CD8-positive, alpha-beta memory T cell (primary cell): ENCODE measurements around the gene PRPF38B. TPM values are rescaled to one million over a fixed set of nuclear protein-coding genes. Genes with fewer than 3 reads are reported as not detected.

Source experiments
- CTCF ChIA-PET: fragments of 350-600 bp; sonication (Branson Sonifier 250); formaldehyde crosslinking; loops from one replicate; lab custom pipeline; 2021; ENCODE audit warnings: antibody characterized with exemption; lab: Charles Lee
- POLR2A ChIA-PET: fragments of 350-600 bp; sonication (Branson Sonifier 250); formaldehyde crosslinking; loops from one replicate; lab custom pipeline; 2021; ENCODE audit warnings: antibody characterized with exemption; lab: Charles Lee
- DNase-seq, 5 donors: peaks; one replicate each; pipeline versions ENCODE4 v3.0.0 to v3.0.0-alpha.2; 2020 to 2022; ENCODE audit warnings: mixed read lengths in 1 of 5
- H3K27ac ChIP-seq: one replicate; pipeline ENCODE4 v1.7.0; 2013; ENCODE audit warnings: low read depth, mild to moderate bottlenecking, low read length, moderate library complexity
- H3K27me3 ChIP-seq: 2 replicates; pipeline ENCODE4 v1.7.0; 2013; ENCODE audit warnings: low read length, mild to moderate bottlenecking; ENCODE audit not compliant: insufficient read depth, poor library complexity, severe bottlenecking
- H3K36me3 ChIP-seq: 2 replicates; pipeline ENCODE4 v1.7.0; 2013; ENCODE audit warnings: mild to moderate bottlenecking, low read length, moderate library complexity; ENCODE audit not compliant: insufficient read depth
- H3K4me1 ChIP-seq: 2 replicates; pipeline ENCODE4 v1.7.0; 2013; ENCODE audit warnings: mild to moderate bottlenecking, low read length, moderate library complexity; ENCODE audit not compliant: insufficient read depth
- H3K4me3 ChIP-seq: 2 replicates; pipeline ENCODE4 v1.7.0; 2013; ENCODE audit warnings: mild to moderate bottlenecking, low read length
- H3K9me3 ChIP-seq: 2 replicates; pipeline ENCODE4 v1.7.0; 2013; ENCODE audit warnings: mild to moderate bottlenecking, low read length
- H3K27ac Mint-ChIP-seq, 8 donors: one replicate each; pipeline ENCODE4 v1.8.0; 2020 to 2021; ENCODE audit warnings: mixed read lengths in 8 of 8, mild to moderate bottlenecking in 6 of 8, inconsistent platforms in 3 of 8, moderate library complexity in 3 of 8
- H3K27me3 Mint-ChIP-seq, 2 donors: one replicate each; pipeline ENCODE4 v1.8.0; 2020 to 2021; ENCODE audit warnings: mixed read lengths in 2 of 2, mild to moderate bottlenecking in 1 of 2, moderate library complexity in 1 of 2
- H3K36me3 Mint-ChIP-seq, 3 donors: one replicate each; pipeline ENCODE4 v1.8.0; 2020 to 2021; ENCODE audit warnings: mixed read lengths in 3 of 3, inconsistent platforms in 1 of 3, mild to moderate bottlenecking in 1 of 3
- H3K4me1 Mint-ChIP-seq, 3 donors: one replicate each; pipeline ENCODE4 v1.8.0; 2020 to 2021; ENCODE audit warnings: mixed read lengths in 3 of 3, inconsistent platforms in 1 of 3, mild to moderate bottlenecking in 1 of 3
- H3K4me3 Mint-ChIP-seq, 7 donors: one replicate each; pipeline ENCODE4 v1.8.0; 2020 to 2021; ENCODE audit warnings: mixed read lengths in 7 of 7, mild to moderate bottlenecking in 6 of 7, moderate library complexity in 4 of 7, inconsistent platforms in 2 of 7
- H3K9me3 Mint-ChIP-seq, 5 donors: one replicate each; pipeline ENCODE4 v1.8.0; 2020 to 2022; ENCODE audit warnings: mixed read lengths in 5 of 5, mild to moderate bottlenecking in 3 of 5, moderate library complexity in 2 of 5, inconsistent platforms in 1 of 5
- polyA plus RNA-seq: library from polyadenylated mRNA; unstranded; fragments of 300-500 nt; fragmentation: Illumina TruSeq; gene quantifications from one replicate; pipeline ENCODE4 v1.2.3, GENCODE V29; 2021
- total RNA-seq, 2 experiments: library from RNA; stranded (reverse); gene quantifications; one replicate each; pipeline ENCODE4 v1.2.3, GENCODE V29; 2021

The PRPF38B gene
- total and polyA plus RNA-seq, 3 experiments from 2014 or later = 32.3 to 78.1 (median 74.8) TPM

GRCh38 chr1:108745980-108746381 is 53.9 kb downstream of the PRPF38B start:
- H3K27me3 ChIP-seq = no peaks in the 10 kb centered on the region
- DNase-seq = no peak
- Mint-ChIP-seq H3K36me3 (peaks cover 0 to 20% (median 8%) of the 10 kb centered on the region in 3 donors), H3K9me3 (no peaks in the 10 kb centered on the region), H3K27ac (peak overlapping the region; percentile 92 to 99 (median 99)), H3K27me3 (peaks cover 0 to 5% of the 10 kb centered on the region in 2 donors), H3K4me1 (peaks cover 34 to 44% (median 40%) of the 10 kb centered on the region in 3 donors), H3K4me3 (peak overlapping the region; percentile 91 to 99 (median 93))
- H3K27ac ChIP-seq = peak overlapping the region; percentile 87
- H3K4me1 ChIP-seq = peaks cover 27% of the 10 kb centered on the region
- POLR2A ChIA-PET = no interaction called here
- CTCF ChIA-PET = interaction anchor here (1.1 to 1.3 kb wide), 3 partner anchors 19 to 99 kb away, joined by 3 to 6 read pairs (median 3); no protein-coding TSS in a partner anchor
- no peak overlapping the region for H3K4me3 ChIP-seq
- H3K36me3 ChIP-seq = no peaks in the 10 kb centered on the region
- H3K9me3 ChIP-seq = no peaks in the 10 kb centered on the region

DNA sequence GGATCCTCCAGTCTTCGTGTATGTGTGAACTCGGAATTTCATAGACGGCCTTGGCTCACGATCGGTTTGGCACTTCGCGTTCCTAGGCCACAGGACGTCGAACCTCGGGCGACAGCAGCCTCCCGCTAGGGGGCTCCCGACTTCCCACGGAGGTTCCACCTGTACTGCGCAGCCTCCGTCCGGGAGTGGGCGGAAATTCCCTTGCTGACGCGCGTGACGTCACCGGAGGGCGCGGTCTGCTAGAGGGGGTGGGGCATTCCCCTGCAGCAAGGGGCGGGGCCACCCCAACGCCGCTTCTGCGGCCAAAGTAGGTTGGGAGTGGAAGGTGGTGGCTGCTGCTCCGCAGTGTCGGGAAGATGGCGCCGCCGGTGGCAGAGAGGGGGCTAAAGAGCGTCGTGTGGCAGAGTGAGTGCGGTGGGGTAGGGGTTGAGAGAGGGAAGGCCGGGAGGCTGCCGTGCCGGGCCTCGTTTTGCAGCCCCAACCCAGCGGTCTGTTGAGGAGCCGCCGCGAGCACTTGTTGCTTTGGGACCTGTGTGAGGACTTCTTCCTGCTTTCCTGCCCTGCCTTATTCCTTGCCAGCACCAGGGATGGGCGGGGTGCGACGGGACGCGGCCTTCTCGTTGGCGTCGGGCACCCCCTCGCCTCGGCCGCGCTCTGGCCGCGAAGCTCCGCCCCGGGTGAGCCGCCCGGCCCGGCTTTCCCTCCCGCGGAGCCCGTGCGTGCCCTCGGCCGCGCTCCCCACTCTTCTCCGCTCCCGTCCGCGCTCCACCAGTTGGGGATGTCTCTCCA is 54.5 kb downstream of the PRPF38B start, which contains the start of gene STXBP3:
STXBP3 (plus strand) TSS at position 293 of the 789 bp plus-strand sequence; CDS start at position 357, 64 bp downstream.
- H3K4me1 ChIP-seq = peaks cover 29% of the 10 kb centered on the region
- H3K27ac Mint-ChIP-seq = peak within 1 kb of the TSS; percentile 92 to 100 (median 99)
- H3K4me3 Mint-ChIP-seq = peak within 1 kb of the TSS; percentile 91 to 99 (median 93)
- DNase-seq = peak; percentile 99 to 100 (median 100)
- POLR2A ChIA-PET = interaction anchor here (2.8 kb wide), 1 partner anchor 54 kb away, joined by 15 read pairs; the partner anchor contains the start of gene PRPF38B
- no peaks in the 10 kb centered on the region for H3K9me3 Mint-ChIP-seq
- CTCF ChIA-PET = interaction anchor here (1.2 to 1.3 kb wide), 2 partner anchors 54 to 100 kb away, joined by 3 to 6 read pairs; no protein-coding TSS in a partner anchor
- H3K36me3 ChIP-seq = no peaks in the 10 kb centered on the region
- peak within 1 kb of the TSS; percentile 87 for H3K27ac ChIP-seq
- peaks cover 35 to 46% (median 42%) of the 10 kb centered on the region in 3 donors for H3K4me1 Mint-ChIP-seq
- H3K27me3 Mint-ChIP-seq = peaks cover 0 to 5% of the 10 kb centered on the region in 2 donors
- peaks cover 0 to 21% (median 8%) of the 10 kb centered on the region in 3 donors for H3K36me3 Mint-ChIP-seq
- peak within 1 kb of the TSS; percentile 68 for H3K4me3 ChIP-seq
- no peaks in the 10 kb centered on the region for H3K9me3 ChIP-seq
- H3K27me3 ChIP-seq = no peaks in the 10 kb centered on the region

- peaks cover under 1% of the 10 kb centered on the region for H3K36me3 ChIP-seq
- ChIA-PET CTCF (no interaction called here), POLR2A (interaction anchor here (2.8 kb wide), 1 partner anchor 55 kb away, joined by 15 read pairs; the partner anchor contains the start of gene PRPF38B)
- H3K4me3 ChIP-seq = peak overlapping the region; percentile 68
- peak overlapping the region; percentile 92 to 100 (median 98) for H3K27ac Mint-ChIP-seq
- peaks cover 30% of the 10 kb centered on the region for H3K4me1 ChIP-seq
- H3K36me3 Mint-ChIP-seq = peaks cover 0 to 21% (median 8%) of the 10 kb centered on the region in 3 donors
- no peaks in the 10 kb centered on the region for H3K27me3 ChIP-seq
- DNase-seq = peak; percentile 6 to 54 (median 25)
- H3K9me3 Mint-ChIP-seq = no peaks in the 10 kb centered on the region
- no peaks in the 10 kb centered on the region for H3K9me3 ChIP-seq
- peak overlapping the region; percentile 87 for H3K27ac ChIP-seq
- peaks cover 0 to 3% of the 10 kb centered on the region in 2 donors for H3K27me3 Mint-ChIP-seq
- peak overlapping the region; percentile 91 to 99 (median 93) for H3K4me3 Mint-ChIP-seq
- peaks cover 37 to 46% (median 42%) of the 10 kb centered on the region in 3 donors for H3K4me1 Mint-ChIP-seq
Measured at GRCh38 chr1:108747171-108747850, 55.2 kb downstream of the PRPF38B start.

DNA sequence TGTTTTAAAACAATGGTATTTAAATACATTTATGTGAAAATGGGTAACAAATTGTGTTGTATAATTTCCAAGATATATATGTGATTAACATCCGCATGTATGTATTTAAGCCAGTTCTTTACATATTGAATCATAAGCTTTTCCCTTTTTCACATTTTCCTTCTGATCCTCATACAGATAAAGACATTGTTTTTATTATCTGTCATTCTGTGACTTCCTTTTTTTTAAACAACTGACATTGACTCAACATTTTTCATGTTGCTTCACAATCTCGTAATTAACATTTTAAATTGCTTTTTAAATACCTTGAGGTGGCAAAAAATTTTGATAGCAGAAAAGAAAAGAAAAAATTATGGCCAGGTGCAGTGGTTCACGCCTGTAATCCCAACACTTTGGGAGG is 55.8 kb downstream of the PRPF38B start:
- POLR2A ChIA-PET = interaction anchor here (2.8 kb wide), 1 partner anchor 55 kb away, joined by 15 read pairs; the partner anchor contains the start of gene PRPF38B
- H3K27ac ChIP-seq = peak overlapping the region; percentile 87
- Mint-ChIP-seq H3K27me3 (peaks cover 0 to 3% of the 10 kb centered on the region in 2 donors), H3K4me1 (peaks cover 41 to 52% (median 47%) of the 10 kb centered on the region in 3 donors), H3K27ac (peak overlapping the region in 7 of 8 donors; percentile 81 to 99 (median 92)), H3K36me3 (peaks cover 0 to 27% (median 12%) of the 10 kb centered on the region in 3 donors), H3K9me3 (no peaks in the 10 kb centered on the region), H3K4me3 (peak overlapping the region; percentile 36 to 99 (median 53))
- no peaks in the 10 kb centered on the region for H3K27me3 ChIP-seq
- peaks cover 33% of the 10 kb centered on the region for H3K4me1 ChIP-seq
- CTCF ChIA-PET = no interaction called here
- no peak overlapping the region for H3K4me3 ChIP-seq
- no peak for DNase-seq
- no peaks in the 10 kb centered on the region for H3K9me3 ChIP-seq
- H3K36me3 ChIP-seq = peaks cover 7% of the 10 kb centered on the region

DNA sequence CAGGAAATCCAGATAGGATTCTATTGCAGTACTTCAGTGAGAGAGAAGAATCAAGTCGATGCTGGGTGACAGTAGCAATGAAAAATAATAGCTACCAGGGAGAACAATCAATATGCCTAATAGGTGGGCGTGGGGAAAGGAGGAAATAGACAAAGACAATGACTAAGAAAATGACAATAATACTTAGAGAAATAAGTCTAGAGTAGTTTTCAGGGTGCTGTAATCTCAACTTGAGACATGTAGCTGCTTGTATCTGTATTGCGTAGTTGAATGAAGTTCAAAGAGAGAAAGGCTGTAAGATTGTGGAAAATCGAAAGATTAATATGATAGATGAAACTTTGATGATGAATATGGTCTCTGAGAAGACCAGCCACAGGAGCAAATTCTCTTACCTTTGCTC is 57.0 kb downstream of the PRPF38B start:
- Mint-ChIP-seq H3K4me3 (peak overlapping the region in 6 of 7 donors; percentile 6 to 78 (median 10)), H3K4me1 (peaks cover 43 to 55% (median 51%) of the 10 kb centered on the region in 3 donors), H3K36me3 (peaks cover 0 to 33% (median 14%) of the 10 kb centered on the region in 3 donors), H3K9me3 (no peaks in the 10 kb centered on the region), H3K27me3 (peaks cover 0 to 3% of the 10 kb centered on the region in 2 donors), H3K27ac (peak overlapping the region; percentile 4 to 92 (median 73))
- H3K4me1 ChIP-seq = peaks cover 33% of the 10 kb centered on the region
- ChIA-PET CTCF (no interaction called here), POLR2A (interaction anchor here (1.1 to 2.8 kb wide), 2 partner anchors 56 to 64 kb away, joined by 3 to 15 read pairs; partner anchors contain the start of gene PRPF38B)
- DNase-seq = no peak
- no peak overlapping the region for H3K27ac ChIP-seq
- no peaks in the 10 kb centered on the region for H3K9me3 ChIP-seq
- no peak overlapping the region for H3K4me3 ChIP-seq
- H3K36me3 ChIP-seq = peaks cover 8% of the 10 kb centered on the region
- H3K27me3 ChIP-seq = no peaks in the 10 kb centered on the region

DNA sequence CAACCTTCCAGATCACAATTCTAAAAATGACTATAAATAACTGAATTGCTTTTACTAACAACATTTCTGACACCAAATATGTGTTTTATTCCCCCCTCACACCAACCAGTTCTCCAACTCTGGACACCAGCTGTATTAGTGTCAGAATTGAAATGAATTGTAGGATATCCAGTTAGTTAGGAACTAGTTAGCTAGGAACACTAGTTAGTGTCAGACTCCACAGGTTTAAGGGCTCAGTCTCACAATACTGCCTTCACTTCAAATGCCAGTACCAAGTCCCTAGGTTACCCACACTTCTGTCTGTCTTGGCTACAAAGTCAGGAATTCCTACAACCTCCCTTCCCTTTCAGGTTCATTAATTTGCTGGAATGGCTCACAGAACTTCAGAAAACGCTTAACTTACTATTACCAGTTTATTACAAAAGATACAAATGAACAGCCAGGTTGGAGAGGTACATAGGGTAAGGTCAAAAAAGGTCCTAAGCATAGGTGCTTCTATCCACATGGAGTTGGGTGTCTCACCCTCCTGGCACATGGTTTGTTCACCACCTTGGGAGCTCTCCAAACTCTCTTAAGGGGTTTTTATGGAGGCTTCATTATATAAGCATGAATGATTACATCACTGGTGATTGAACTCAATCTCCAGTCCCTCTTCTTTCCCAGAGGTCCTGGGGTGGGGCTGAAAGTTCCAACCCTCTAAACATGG is 58.5 kb downstream of the PRPF38B start:
- POLR2A ChIA-PET = no interaction called here
- H3K4me1 Mint-ChIP-seq = peaks cover 50 to 65% (median 60%) of the 10 kb centered on the region in 3 donors
- no peak overlapping the region for H3K27ac ChIP-seq
- peaks cover 0 to 3% of the 10 kb centered on the region in 2 donors for H3K27me3 Mint-ChIP-seq
- peak overlapping the region in 1 of 7 donors; percentile 38 for H3K4me3 Mint-ChIP-seq
- peaks cover 12% of the 10 kb centered on the region for H3K36me3 ChIP-seq
- H3K9me3 ChIP-seq = no peaks in the 10 kb centered on the region
- DNase-seq = no peak
- H3K4me3 ChIP-seq = no peak overlapping the region
- H3K4me1 ChIP-seq = peaks cover 33% of the 10 kb centered on the region
- CTCF ChIA-PET = interaction anchor here (1.9 kb wide), 1 partner anchor 58 kb away, joined by 5 read pairs; the partner anchor contains the start of gene PRPF38B
- no peaks in the 10 kb centered on the region for H3K9me3 Mint-ChIP-seq
- H3K27me3 ChIP-seq = no peaks in the 10 kb centered on the region
- H3K27ac Mint-ChIP-seq = peak overlapping the region in 7 of 8 donors; percentile 8 to 77 (median 24)
- H3K36me3 Mint-ChIP-seq = peaks cover 0 to 46% (median 16%) of the 10 kb centered on the region in 3 donors
